Measurements from ENCODE around the gene GEMIN4. TPM values are rescaled to one million over a fixed set of nuclear protein-coding genes. Genes with fewer than 3 reads are reported as not detected.

The GEMIN4 gene
- total and polyA plus RNA-seq, 7 donors: 7.2 to 21.9 (median 12.6) TPM

DNA sequence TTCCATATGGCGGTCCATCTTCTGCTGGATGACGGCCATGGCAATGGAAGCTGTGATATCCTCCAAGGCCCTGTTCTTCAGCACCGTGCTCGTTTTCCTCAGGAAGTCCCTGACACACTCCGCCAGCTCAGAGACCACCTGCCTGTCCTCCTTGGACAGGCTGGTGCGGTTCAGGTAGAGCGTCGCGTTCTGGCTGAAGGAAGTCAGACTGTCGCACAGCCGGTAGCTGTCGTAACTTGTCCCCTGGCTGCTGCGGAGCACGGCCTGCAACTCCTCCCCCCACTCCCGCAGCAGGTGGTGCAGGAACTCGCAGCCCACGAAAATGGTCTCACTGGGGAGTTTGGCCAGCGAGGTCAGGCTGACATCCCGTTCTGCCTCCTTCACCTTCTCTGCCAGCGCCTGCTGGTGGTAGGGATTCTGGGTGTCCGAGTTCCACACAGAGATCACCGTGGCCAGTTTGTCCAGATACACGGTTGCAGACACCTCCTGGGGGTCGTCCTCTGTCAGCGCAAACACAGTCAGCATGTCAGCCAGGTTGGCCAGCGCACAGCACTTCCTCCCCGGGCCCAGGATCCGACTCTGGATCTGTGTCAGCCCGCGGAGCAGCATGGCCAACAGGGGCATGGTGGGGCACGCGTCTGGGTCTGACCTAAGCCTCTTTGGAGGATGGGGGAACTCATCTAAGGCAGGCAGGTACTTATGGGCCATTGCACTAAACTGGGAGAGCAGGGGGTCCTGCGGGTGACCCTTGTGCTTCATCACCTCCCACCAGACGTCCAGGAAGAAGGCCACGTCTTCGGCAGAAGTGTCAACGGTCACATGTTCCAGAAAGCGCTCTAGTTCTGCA, 5.1 kb downstream of the GEMIN4 start:
- no peak overlapping the region for H3K27ac ChIP-seq
- TF ChIP-seq, protein P1, sequence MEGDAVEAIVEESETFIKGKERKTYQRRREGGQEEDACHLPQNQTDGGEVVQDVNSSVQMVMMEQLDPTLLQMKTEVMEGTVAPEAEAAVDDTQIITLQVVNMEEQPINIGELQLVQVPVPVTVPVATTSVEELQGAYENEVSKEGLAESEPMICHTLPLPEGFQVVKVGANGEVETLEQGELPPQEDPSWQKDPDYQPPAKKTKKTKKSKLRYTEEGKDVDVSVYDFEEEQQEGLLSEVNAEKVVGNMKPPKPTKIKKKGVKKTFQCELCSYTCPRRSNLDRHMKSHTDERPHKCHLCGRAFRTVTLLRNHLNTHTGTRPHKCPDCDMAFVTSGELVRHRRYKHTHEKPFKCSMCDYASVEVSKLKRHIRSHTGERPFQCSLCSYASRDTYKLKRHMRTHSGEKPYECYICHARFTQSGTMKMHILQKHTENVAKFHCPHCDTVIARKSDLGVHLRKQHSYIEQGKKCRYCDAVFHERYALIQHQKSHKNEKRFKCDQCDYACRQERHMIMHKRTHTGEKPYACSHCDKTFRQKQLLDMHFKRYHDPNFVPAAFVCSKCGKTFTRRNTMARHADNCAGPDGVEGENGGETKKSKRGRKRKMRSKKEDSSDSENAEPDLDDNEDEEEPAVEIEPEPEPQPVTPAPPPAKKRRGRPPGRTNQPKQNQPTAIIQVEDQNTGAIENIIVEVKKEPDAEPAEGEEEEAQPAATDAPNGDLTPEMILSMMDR (IDR thresholded peaks at IDR 0.05): no peak
- peaks cover 7% of the 10 kb centered on the region for H3K4me1 ChIP-seq
- no peak for ATAC-seq
- H3K36me3 ChIP-seq (ENCODE audit: insufficient read depth in 1 of 2, low read depth in 1 of 2): peaks cover 3 to 62% of the 10 kb centered on the region in 2 donors
- H3K27me3 ChIP-seq (ENCODE audit: insufficient read depth in 3 of 3, low read length in 2 of 3): no peaks in the 10 kb centered on the region
- no peak overlapping the region for H3K4me3 ChIP-seq
- 86 to 88% (median 88%) methylated on average over 38 of the region's 38 CpGs for WGBS, 3 donors
- H3K9me3 ChIP-seq: no peaks in the 10 kb centered on the region
- DNase-seq: no peak
- intact Hi-C loops (cut with DNase I): no loop called here

DNA sequence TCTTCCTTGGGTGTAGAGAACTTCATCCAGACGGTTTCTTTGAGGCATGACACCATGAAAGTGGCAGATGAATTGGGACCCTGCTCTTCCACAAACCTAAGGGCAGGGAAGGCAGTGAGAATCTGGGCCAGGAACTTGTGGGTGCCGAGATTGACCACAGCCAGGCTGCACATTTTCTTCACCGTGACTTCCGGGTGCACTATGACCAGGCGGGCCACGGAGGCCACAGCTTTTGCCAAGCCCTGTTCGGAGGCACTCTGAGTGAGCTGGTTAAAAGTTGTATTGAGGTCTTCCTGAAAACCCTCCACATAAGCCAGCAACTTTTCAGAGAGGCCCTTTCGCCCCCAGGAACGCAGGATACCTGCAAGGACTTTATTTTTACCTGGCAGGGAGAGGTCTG, 5.9 kb downstream of the GEMIN4 start:
- H3K4me1 ChIP-seq: peaks cover 6% of the 10 kb centered on the region
- intact Hi-C loops (cut with DNase I): no loop called here
- H3K27me3 ChIP-seq (ENCODE audit: insufficient read depth in 3 of 3, low read length in 2 of 3): no peaks in the 10 kb centered on the region
- H3K36me3 ChIP-seq (ENCODE audit: insufficient read depth in 1 of 2, low read depth in 1 of 2): peaks cover 3 to 70% of the 10 kb centered on the region in 2 donors
- no peak for ATAC-seq
- WGBS, 3 donors: 91 to 95% (median 95%) methylated on average over 9 of the region's 9 CpGs
- no peak overlapping the region for H3K4me3 ChIP-seq
- DNase-seq: no peak
- no peak overlapping the region for H3K27ac ChIP-seq
- TF ChIP-seq, protein P1 (IDR thresholded peaks at IDR 0.05): no peak
- H3K9me3 ChIP-seq: no peaks in the 10 kb centered on the region

DNA sequence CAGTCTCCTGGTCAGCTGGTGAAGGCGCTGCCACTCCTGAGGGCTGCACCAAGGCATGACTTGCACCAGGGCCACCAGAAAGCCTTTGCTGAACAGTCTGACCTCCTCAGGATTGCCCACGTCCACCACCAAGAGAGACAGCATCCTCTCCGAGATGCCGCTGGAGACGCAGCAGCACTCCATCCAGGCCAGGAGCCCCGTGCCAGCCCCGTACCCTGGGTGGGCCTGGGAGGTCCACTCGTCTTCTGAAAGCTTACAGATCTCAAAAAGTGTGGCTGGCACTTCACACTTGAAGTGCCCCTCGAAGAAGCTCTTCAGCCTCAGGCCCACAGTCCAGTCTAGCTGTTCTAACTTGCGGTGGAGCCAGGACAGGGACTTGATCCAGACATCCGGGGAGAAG, 6.7 kb downstream of the GEMIN4 start:
- H3K9me3 ChIP-seq: no peaks in the 10 kb centered on the region
- TF ChIP-seq, protein P1 (IDR thresholded peaks at IDR 0.05): no peak
- peaks cover 6 to 78% of the 10 kb centered on the region in 2 donors for H3K36me3 ChIP-seq (ENCODE audit: insufficient read depth in 1 of 2, low read depth in 1 of 2)
- intact Hi-C loops (cut with DNase I): no loop called here
- no peaks in the 10 kb centered on the region for H3K4me1 ChIP-seq
- no peaks in the 10 kb centered on the region for H3K27me3 ChIP-seq (ENCODE audit: insufficient read depth in 3 of 3, low read length in 2 of 3)
- no peak overlapping the region for H3K27ac ChIP-seq
- WGBS, 3 donors: 92 to 94% (median 92%) methylated on average over 11 of the region's 11 CpGs
- ATAC-seq: no peak
- DNase-seq: no peak
- no peak overlapping the region for H3K4me3 ChIP-seq

DNA sequence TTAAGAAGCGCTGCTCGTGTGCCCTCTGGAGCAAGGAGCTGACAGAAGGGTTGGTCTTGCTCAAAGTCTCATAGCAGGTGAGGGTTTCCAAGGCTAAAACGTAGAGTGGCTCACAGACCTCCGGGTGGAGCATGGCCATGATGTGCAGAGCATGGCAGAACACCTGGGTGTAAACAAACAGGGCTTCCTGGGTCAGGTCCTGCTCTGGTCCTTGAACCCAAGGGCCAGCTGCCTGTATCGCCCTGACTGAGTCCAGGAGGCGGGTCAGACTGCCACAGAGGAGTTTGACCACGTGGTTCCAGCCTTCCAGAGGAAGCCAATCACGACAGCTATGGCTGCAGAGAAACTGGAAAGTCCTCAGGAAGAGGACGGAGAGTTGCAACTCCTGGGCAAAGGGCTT, 7.1 kb downstream of the GEMIN4 start:
- H3K27me3 ChIP-seq (ENCODE audit: insufficient read depth in 3 of 3, low read length in 2 of 3): no peaks in the 10 kb centered on the region
- peaks cover 6 to 82% of the 10 kb centered on the region in 2 donors for H3K36me3 ChIP-seq (ENCODE audit: insufficient read depth in 1 of 2, low read depth in 1 of 2)
- intact Hi-C loops (cut with DNase I): no loop called here
- no peaks in the 10 kb centered on the region for H3K9me3 ChIP-seq
- ATAC-seq (no peak), DNase-seq (no peak)
- TF ChIP-seq, protein P1 (IDR thresholded peaks at IDR 0.05): no peak
- H3K4me3 ChIP-seq: no peak overlapping the region
- WGBS, 3 donors: 76 to 84% (median 80%) methylated on average over 9 of the region's 9 CpGs
- H3K27ac ChIP-seq: no peak overlapping the region
- no peaks in the 10 kb centered on the region for H3K4me1 ChIP-seq

Measured in psoas muscle (tissue), 8 donors.